KOPT-K1 (cell line): ENCODE data around the gene FGF1.

Experiments
- H3K27ac ChIP-seq: fragments of 200-600 bp; sonication (generic); 2 replicates; pipeline ENCODE4 v1.5.1; 2016; ENCODE audit warnings: antibody characterized with exemption, mild to moderate bottlenecking, low read depth, low read length; ENCODE audit not compliant: poor library complexity, severe bottlenecking
- H3K36me3 ChIP-seq: fragments of 200-600 bp; sonication (generic); 2 replicates; pipeline ENCODE4 v1.5.1; 2017; ENCODE audit warnings: antibody characterized with exemption, mild to moderate bottlenecking, low read length, moderate library complexity; ENCODE audit not compliant: insufficient read depth
- H3K9me3 ChIP-seq: fragments of 200-600 bp; sonication (generic); 2 replicates; pipeline ENCODE4 v1.5.1; 2017; ENCODE audit warnings: antibody characterized with exemption, low read length, mild to moderate bottlenecking; ENCODE audit not compliant: insufficient read depth, poor library complexity, severe bottlenecking

Gene FGF1

GRCh38 chr5:142584891-142585290 lies 101.0 kb downstream of the FGF1 start:
- Histone ChIP-seq H3K36me3 (no peaks in the 10 kb centered on the region), H3K9me3 (peaks cover 2% of the 10 kb centered on the region), H3K27ac (no peak overlapping the region)

- Histone ChIP-seq H3K9me3 (peaks cover 14% of the 10 kb centered on the region), H3K36me3 (no peaks in the 10 kb centered on the region), H3K27ac (no peak overlapping the region)
Observed at GRCh38 chr5:142578161-142578830, 107.6 kb downstream of the FGF1 start.

GRCh38 chr5:142576804-142577203 lies 109.1 kb downstream of the FGF1 start:
- Histone ChIP-seq H3K36me3 (no peaks in the 10 kb centered on the region), H3K27ac (no peak overlapping the region), H3K9me3 (peaks cover 14% of the 10 kb centered on the region)

GRCh38 chr5:142576303-142576702 lies 109.6 kb downstream of the FGF1 start:
- Histone ChIP-seq H3K27ac (no peak overlapping the region), H3K36me3 (no peaks in the 10 kb centered on the region), H3K9me3 (peaks cover 14% of the 10 kb centered on the region)

- Histone ChIP-seq H3K36me3 (no peaks in the 10 kb centered on the region), H3K27ac (no peak overlapping the region), H3K9me3 (no peaks in the 10 kb centered on the region)
Observed at GRCh38 chr5:142572006-142572405, 113.9 kb downstream of the FGF1 start.

- no peaks in the 10 kb centered on the region for H3K9me3 ChIP-seq
- H3K27ac ChIP-seq: no peak overlapping the region
- no peaks in the 10 kb centered on the region for H3K36me3 ChIP-seq
Observed at GRCh38 chr5:142571371-142571770, 114.5 kb downstream of the FGF1 start.

GRCh38 chr5:142569905-142570304 lies 116.0 kb downstream of the FGF1 start:
- H3K9me3 ChIP-seq: no peaks in the 10 kb centered on the region
- no peak overlapping the region for H3K27ac ChIP-seq
- no peaks in the 10 kb centered on the region for H3K36me3 ChIP-seq

GRCh38 chr5:142568996-142569335 lies 116.9 kb downstream of the FGF1 start:
- Histone ChIP-seq H3K9me3 (no peaks in the 10 kb centered on the region), H3K36me3 (no peaks in the 10 kb centered on the region), H3K27ac (no peak overlapping the region)

- H3K27ac ChIP-seq: no peak overlapping the region
- H3K9me3 ChIP-seq: no peaks in the 10 kb centered on the region
- no peaks in the 10 kb centered on the region for H3K36me3 ChIP-seq
Observed at GRCh38 chr5:142568283-142568995, 117.5 kb downstream of the FGF1 start.

- no peaks in the 10 kb centered on the region for H3K9me3 ChIP-seq
- no peak overlapping the region for H3K27ac ChIP-seq
- H3K36me3 ChIP-seq: no peaks in the 10 kb centered on the region
Observed at GRCh38 chr5:142561486-142562097, 124.3 kb downstream of the FGF1 start.

- H3K9me3 ChIP-seq: no peaks in the 10 kb centered on the region
- no peak overlapping the region for H3K27ac ChIP-seq
- no peaks in the 10 kb centered on the region for H3K36me3 ChIP-seq
Observed at GRCh38 chr5:142561029-142561428, 124.9 kb downstream of the FGF1 start.

GRCh38 chr5:142552107-142552506 lies 133.8 kb downstream of the FGF1 start:
- Histone ChIP-seq H3K36me3 (no peaks in the 10 kb centered on the region), H3K9me3 (no peaks in the 10 kb centered on the region), H3K27ac (no peak overlapping the region)

- no peak overlapping the region for H3K27ac ChIP-seq
Observed at GRCh38 chr5:142551338-142552067, 134.4 kb downstream of the FGF1 start.

GRCh38 chr5:142550471-142550870 lies 135.4 kb downstream of the FGF1 start:
- Histone ChIP-seq H3K27ac (no peak overlapping the region), H3K9me3 (no peaks in the 10 kb centered on the region), H3K36me3 (no peaks in the 10 kb centered on the region)

More at GRCh38 chr5:142551338-142552067, 134.4 kb downstream of the FGF1 start:
- H3K9me3 ChIP-seq: no peaks in the 10 kb centered on the region
- no peaks in the 10 kb centered on the region for H3K36me3 ChIP-seq

GRCh38 chr5:142549834-142550233 lies 136.1 kb downstream of the FGF1 start:
- H3K36me3 ChIP-seq: no peaks in the 10 kb centered on the region
- no peaks in the 10 kb centered on the region for H3K9me3 ChIP-seq
- no peak overlapping the region for H3K27ac ChIP-seq
